ENCODE results near the gene TBC1D24. TPM values are rescaled to one million over a fixed set of nuclear protein-coding genes. Genes with fewer than 3 reads are reported as not detected.
A peak's percentile ranks its signal among the peaks of the same experiment; 100 is the strongest.

TBC1D24 gene
- total and polyA plus RNA-seq, 9 of the 15 experiments (the other 6 are each of a cell fraction or from before 2014, with no cell fraction given), result 1.7 to 22.6 (median 7.2) TPM

DNA sequence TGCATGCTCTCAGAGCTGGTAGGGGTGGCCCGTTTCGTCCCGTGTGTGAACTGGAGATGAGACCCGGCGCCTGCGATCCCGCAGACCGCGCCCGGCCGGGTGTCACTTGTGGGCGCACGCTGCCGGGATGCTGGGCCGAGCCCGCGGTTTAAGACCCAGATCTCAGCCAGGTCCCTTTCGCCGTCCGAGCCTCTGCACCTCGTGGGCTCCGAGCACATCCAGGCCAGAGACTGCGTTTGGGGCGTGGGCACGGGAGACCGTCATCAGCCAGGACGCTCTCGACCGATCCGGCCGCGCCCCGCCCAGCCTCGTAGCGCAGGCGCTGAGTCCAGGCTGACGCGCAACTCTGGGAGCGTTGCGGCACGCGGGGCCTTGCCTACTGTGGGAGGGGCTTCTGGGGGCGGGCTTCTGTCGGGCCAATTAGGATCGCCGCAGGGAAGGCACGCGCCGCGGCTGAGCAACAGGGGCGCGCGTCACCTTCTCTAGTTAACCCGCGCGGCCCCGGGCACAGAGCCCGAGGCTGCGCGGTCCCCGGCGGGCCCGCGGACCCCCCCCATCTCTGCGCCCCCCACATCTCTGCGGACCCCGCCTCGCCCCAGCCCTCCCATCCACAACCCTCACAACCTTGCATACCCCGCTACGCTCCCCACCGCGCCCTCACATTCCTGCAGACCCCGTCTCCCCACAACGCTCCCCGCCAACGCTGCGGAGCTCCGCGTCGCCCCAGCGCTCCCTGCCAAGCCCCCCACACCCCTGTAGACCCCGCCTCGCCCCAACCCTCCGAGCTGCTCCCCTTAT lies 57.0 kb downstream of the TBC1D24 start (continued):
- TF ChIP-seq SRF (CRISPR knock-in tag; IDR thresholded peaks at IDR 0.05) (peak in 1 of 2 experiments; percentile 13; a peak in 1 of 4 replicates), ZNF717 (CRISPR knock-in tag; IDR thresholded peaks at IDR 0.05) (no peak), SMARCB1 (IDR thresholded peaks at IDR 0.05; ENCODE audit: insufficient read length, low read depth) (no peak), BRCA1 (IDR thresholded peaks at IDR 0.05) (no peak), BRCA1 (CRISPR knock-in tag; IDR thresholded peaks at IDR 0.05) (no peak), MCM7 (IDR thresholded peaks at IDR 0.05) (no peak), POLR2A (conservative IDR thresholded peaks at IDR 0.05) (peak; percentile 70), HDAC6 (IDR thresholded peaks at IDR 0.05; ENCODE audit: low read depth, low read length) (no peak), KDM2B (CRISPR knock-in tag; IDR thresholded peaks at IDR 0.05) (no peak), ASH1L (IDR thresholded peaks at IDR 0.05; ENCODE audit: borderline replicate concordance, low read depth, partially characterized antibody) (no peak), RFX7 (CRISPR knock-in tag; IDR thresholded peaks at IDR 0.05) (no peak), MYBL2 (IDR thresholded peaks at IDR 0.05; ENCODE audit: low read depth) (no peak), MYBL2 (CRISPR knock-in tag; IDR thresholded peaks at IDR 0.05; ENCODE audit: borderline replicate concordance) (no peak), SUPT5H (IDR thresholded peaks at IDR 0.05) (peak; percentile 52), ZNF785 (CRISPR knock-in tag; IDR thresholded peaks at IDR 0.05) (no peak), RHOXF2B (CRISPR knock-in tag; conservative IDR thresholded peaks at IDR 0.05) (no peak), RBBP5 (IDR thresholded peaks at IDR 0.05; ENCODE audit: borderline replicate concordance, insufficient read depth, low read length, poor library complexity, severe bottlenecking) (no peak), POLR2AphosphoS5 (IDR thresholded peaks at IDR 0.05; ENCODE audit: control insufficient read depth, insufficient read depth, low read depth, low read length) (0 out of 2 replicates have a peak, but pooled peaks have one; percentile 40), PHTF2 (CRISPR knock-in tag; IDR thresholded peaks at IDR 0.05) (no peak), LEF1 (IDR thresholded peaks at IDR 0.05) (no peak), ZNF263 (CRISPR knock-in tag; IDR thresholded peaks at IDR 0.05; ENCODE audit: borderline replicate concordance) (peak; percentile 20; the same call in 1 of the 2 replicates), IRF2 (CRISPR knock-in tag; IDR thresholded peaks at IDR 0.05) (no peak), RBM22 (IDR thresholded peaks at IDR 0.05; ENCODE audit: low read depth, low read length, poor library complexity, severe bottlenecking) (no peak), DIDO1 (tag; IDR thresholded peaks at IDR 0.05; ENCODE audit: low read depth) (no peak)
- TF ChIP-seq, protein P1, sequence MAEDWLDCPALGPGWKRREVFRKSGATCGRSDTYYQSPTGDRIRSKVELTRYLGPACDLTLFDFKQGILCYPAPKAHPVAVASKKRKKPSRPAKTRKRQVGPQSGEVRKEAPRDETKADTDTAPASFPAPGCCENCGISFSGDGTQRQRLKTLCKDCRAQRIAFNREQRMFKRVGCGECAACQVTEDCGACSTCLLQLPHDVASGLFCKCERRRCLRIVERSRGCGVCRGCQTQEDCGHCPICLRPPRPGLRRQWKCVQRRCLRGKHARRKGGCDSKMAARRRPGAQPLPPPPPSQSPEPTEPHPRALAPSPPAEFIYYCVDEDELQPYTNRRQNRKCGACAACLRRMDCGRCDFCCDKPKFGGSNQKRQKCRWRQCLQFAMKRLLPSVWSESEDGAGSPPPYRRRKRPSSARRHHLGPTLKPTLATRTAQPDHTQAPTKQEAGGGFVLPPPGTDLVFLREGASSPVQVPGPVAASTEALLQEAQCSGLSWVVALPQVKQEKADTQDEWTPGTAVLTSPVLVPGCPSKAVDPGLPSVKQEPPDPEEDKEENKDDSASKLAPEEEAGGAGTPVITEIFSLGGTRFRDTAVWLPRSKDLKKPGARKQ (CRISPR knock-in tag; IDR thresholded peaks at IDR 0.05), result no peak
- TF ChIP-seq, protein P2, sequence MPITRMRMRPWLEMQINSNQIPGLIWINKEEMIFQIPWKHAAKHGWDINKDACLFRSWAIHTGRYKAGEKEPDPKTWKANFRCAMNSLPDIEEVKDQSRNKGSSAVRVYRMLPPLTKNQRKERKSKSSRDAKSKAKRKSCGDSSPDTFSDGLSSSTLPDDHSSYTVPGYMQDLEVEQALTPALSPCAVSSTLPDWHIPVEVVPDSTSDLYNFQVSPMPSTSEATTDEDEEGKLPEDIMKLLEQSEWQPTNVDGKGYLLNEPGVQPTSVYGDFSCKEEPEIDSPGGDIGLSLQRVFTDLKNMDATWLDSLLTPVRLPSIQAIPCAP (CRISPR knock-in tag; IDR thresholded peaks at IDR 0.05; ENCODE audit: borderline replicate concordance), result no peak
- TF ChIP-seq, protein P3, sequence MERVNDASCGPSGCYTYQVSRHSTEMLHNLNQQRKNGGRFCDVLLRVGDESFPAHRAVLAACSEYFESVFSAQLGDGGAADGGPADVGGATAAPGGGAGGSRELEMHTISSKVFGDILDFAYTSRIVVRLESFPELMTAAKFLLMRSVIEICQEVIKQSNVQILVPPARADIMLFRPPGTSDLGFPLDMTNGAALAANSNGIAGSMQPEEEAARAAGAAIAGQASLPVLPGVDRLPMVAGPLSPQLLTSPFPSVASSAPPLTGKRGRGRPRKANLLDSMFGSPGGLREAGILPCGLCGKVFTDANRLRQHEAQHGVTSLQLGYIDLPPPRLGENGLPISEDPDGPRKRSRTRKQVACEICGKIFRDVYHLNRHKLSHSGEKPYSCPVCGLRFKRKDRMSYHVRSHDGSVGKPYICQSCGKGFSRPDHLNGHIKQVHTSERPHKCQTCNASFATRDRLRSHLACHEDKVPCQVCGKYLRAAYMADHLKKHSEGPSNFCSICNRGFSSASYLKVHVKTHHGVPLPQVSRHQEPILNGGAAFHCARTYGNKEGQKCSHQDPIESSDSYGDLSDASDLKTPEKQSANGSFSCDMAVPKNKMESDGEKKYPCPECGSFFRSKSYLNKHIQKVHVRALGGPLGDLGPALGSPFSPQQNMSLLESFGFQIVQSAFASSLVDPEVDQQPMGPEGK (CRISPR knock-in tag; IDR thresholded peaks at IDR 0.05; ENCODE audit: borderline replicate concordance), result no peak
